ENCODE measurements around the gene RNASE13. TPM values are rescaled to one million over a fixed set of nuclear protein-coding genes. Genes with fewer than 3 reads are reported as not detected.

The RNASE13 gene
- total and polyA plus RNA-seq, 2 of the 4 experiments (the other 2 are of a cell fraction), result not detected

DNA sequence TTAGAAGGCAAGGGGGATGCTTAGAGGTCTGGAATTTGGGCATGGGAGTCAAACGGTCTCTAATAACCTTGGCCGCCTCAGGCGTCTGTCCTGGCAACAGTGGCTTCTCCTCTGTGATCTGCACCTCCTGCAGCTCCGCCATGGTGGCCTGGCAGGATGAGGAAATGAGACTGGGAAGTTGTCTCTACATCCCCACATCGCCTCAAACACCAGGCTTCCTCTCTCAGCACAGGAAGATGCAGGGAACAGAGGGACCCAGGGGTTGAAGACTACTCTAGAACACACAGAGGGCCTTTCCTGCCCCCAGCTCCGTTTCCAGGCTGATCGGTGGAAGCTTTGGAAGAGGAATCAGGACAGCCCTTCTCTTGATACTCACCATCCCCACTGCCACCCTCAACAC lies 11.4 kb downstream of the RNASE13 start:
- TF ChIP-seq, protein P1, sequence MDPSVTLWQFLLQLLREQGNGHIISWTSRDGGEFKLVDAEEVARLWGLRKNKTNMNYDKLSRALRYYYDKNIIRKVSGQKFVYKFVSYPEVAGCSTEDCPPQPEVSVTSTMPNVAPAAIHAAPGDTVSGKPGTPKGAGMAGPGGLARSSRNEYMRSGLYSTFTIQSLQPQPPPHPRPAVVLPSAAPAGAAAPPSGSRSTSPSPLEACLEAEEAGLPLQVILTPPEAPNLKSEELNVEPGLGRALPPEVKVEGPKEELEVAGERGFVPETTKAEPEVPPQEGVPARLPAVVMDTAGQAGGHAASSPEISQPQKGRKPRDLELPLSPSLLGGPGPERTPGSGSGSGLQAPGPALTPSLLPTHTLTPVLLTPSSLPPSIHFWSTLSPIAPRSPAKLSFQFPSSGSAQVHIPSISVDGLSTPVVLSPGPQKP (IDR thresholded peaks at IDR 0.05; ENCODE audit: borderline replicate concordance, low read depth, low read length), result no peak
- TF ChIP-seq USF2 (IDR thresholded peaks at IDR 0.05; ENCODE audit: low read depth, low read length), result no peak
- no peak for TF ChIP-seq MAZ (IDR thresholded peaks at IDR 0.05; ENCODE audit: borderline replicate concordance, low read depth, low read length)
- TF ChIP-seq CTCF (conservative IDR thresholded peaks at IDR 0.05; ENCODE audit: low read depth, low read length), result no peak
- TF ChIP-seq RFX5 (IDR thresholded peaks at IDR 0.05; ENCODE audit: low read depth, low read length), result no peak
- TF ChIP-seq POLR2A (IDR thresholded peaks at IDR 0.05; ENCODE audit: low read depth, low read length), result no peak
- no peak for TF ChIP-seq SMC3 (IDR thresholded peaks at IDR 0.05; ENCODE audit: low read depth, low read length)
- TF ChIP-seq BHLHE40 (IDR thresholded peaks at IDR 0.05; ENCODE audit: low read depth, low read length), result no peak
- TF ChIP-seq RAD21 (IDR thresholded peaks at IDR 0.05; ENCODE audit: low read length), result no peak
- no peak for TF ChIP-seq CEBPB (IDR thresholded peaks at IDR 0.05; ENCODE audit: low read depth, low read length)
- TF ChIP-seq NFE2L2 (IDR thresholded peaks at IDR 0.05; ENCODE audit: low read depth, low read length), result no peak
- TF ChIP-seq MXI1 (IDR thresholded peaks at IDR 0.05; ENCODE audit: borderline replicate concordance, low read depth, low read length), result no peak
- TF ChIP-seq CHD1 (IDR thresholded peaks at IDR 0.05; ENCODE audit: low read depth, low read length), result no peak
- no peak overlapping the region for H2BK120ac ChIP-seq (ENCODE audit: low read depth, low read length)
- no peaks in the 10 kb centered on the region for H3K9me1 ChIP-seq (ENCODE audit: insufficient read depth, low read length)
- in situ Hi-C loops (cut with MboI; ENCODE audit: low sequenced_read_pairs), result no loop called here
- H4K8ac ChIP-seq (ENCODE audit: low read depth in 2 of 2, low read length in 2 of 2), result no peak overlapping the region
- no peak overlapping the region for H2AK5ac ChIP-seq (ENCODE audit: low read depth, low read length)
- no peak overlapping the region for H3K4me3 ChIP-seq (ENCODE audit: insufficient read depth, low read depth, low read length)
- H3K36me3 ChIP-seq (ENCODE audit: control insufficient read depth, insufficient read depth, low read length), result no peaks in the 10 kb centered on the region
- H3K9ac ChIP-seq (ENCODE audit: low read depth, low read length), result no peak overlapping the region
- H2AFZ ChIP-seq (replicated peaks; ENCODE audit: low read length, poor library complexity), result no peak overlapping the region
- ATAC-seq (ENCODE audit: low read depth) (no peak), DNase-seq (no peak)
- no peak overlapping the region for H3K14ac ChIP-seq (replicated peaks; ENCODE audit: low read depth, low read length)
- H3K56ac ChIP-seq (ENCODE audit: extremely low read depth, insufficient read depth, low read length), result no peak overlapping the region
- H3K4me2 ChIP-seq (ENCODE audit: low read depth, low read length), result no peak overlapping the region
- intact Hi-C loops (cut with micrococcal nuclease), result no loop called here
- no peaks in the 10 kb centered on the region for H3K4me1 ChIP-seq (ENCODE audit: control insufficient read depth, insufficient read depth, low read length)
- no peaks in the 10 kb centered on the region for H3K9me3 ChIP-seq (ENCODE audit: control insufficient read depth, insufficient read depth, low read length)
- no peak overlapping the region for H2AK9ac ChIP-seq (replicated peaks; ENCODE audit: low read depth, low read length, poor library complexity)
- H3K4ac ChIP-seq (ENCODE audit: low read depth, low read length), result no peak overlapping the region
- no peak overlapping the region for H2BK20ac ChIP-seq (ENCODE audit: low read depth, low read length)
- ChIA-PET POLR2A (ENCODE audit: unreplicated experiment) (no interaction called here), CTCF (interaction anchor here (1.2 kb wide), 1 partner anchor 9 kb away, joined by 4 read pairs; no protein-coding TSS in a partner anchor)
- H3K27me3 ChIP-seq (ENCODE audit: control insufficient read depth, insufficient read depth, low read length), result peaks cover 59% of the 10 kb centered on the region
- no peaks in the 10 kb centered on the region for H4K20me1 ChIP-seq (ENCODE audit: insufficient read depth, low read length)
- WGBS, 2 experiments (ENCODE audit: extremely low coverage in 2 of 2, insufficient read length in 1 of 2), result no CpG with 5 or more reads among the region's 7 CpGs
- H2BK15ac ChIP-seq (ENCODE audit: low read depth, low read length), result no peak overlapping the region
- no peak overlapping the region for H2BK5ac ChIP-seq (ENCODE audit: low read depth, low read length, poor library complexity, severe bottlenecking)
- H3K23ac ChIP-seq (ENCODE audit: low read depth, low read length), result no peak overlapping the region
- dilution Hi-C loops (cut with HindIII; ENCODE audit: low sequenced_read_pairs, unreplicated experiment), result no loop called here
- no TSS peak for BruUV-seq (replicated peaks)
- no peaks in the 10 kb centered on the region for H3K79me1 ChIP-seq (ENCODE audit: low read depth in 1 of 2, low read length in 2 of 2)
- no peak overlapping the region for H4K5ac ChIP-seq (ENCODE audit: low read depth, low read length)
- no peak overlapping the region for H3K18ac ChIP-seq (ENCODE audit: low read depth, low read length)
- no peak overlapping the region for H4K91ac ChIP-seq (ENCODE audit: insufficient read depth, low read depth, low read length)
- H3K27ac ChIP-seq (ENCODE audit: insufficient read depth, low read length), result no peak overlapping the region

Measured in IMR-90 (cell line).